ENCODE results near the gene PDIA3. TPM values are rescaled to one million over a fixed set of nuclear protein-coding genes. Genes with fewer than 3 reads are reported as not detected.

Gene PDIA3
- total RNA-seq, 1 experiment from 2014 or later, result 421 TPM

- H3K4me1 ChIP-seq (ENCODE audit: insufficient read depth, low read length, poor library complexity, severe bottlenecking), result peaks cover 17% of the 10 kb centered on the region
- DNase-seq (ENCODE audit: low spot score), result peak; percentile 35
- H3K9me3 ChIP-seq (ENCODE audit: low read depth, low read length, poor library complexity, severe bottlenecking), result no peaks in the 10 kb centered on the region
- no peak overlapping the region for H3K27ac ChIP-seq (ENCODE audit: low read depth, low read length, poor library complexity, severe bottlenecking)
- CTCF ChIA-PET, result interaction anchor here (0.7 kb wide), 1 partner anchor 24 kb away, joined by 3 read pairs; no protein-coding TSS in a partner anchor
- H3K36me3 ChIP-seq (ENCODE audit: insufficient read depth, low read length, poor library complexity, severe bottlenecking), result peaks cover 22% of the 10 kb centered on the region
- H3K4me3 ChIP-seq (ENCODE audit: low read depth, low read length, poor library complexity, severe bottlenecking), result peak overlapping the region; percentile 82
- no TSS peak for BruUV-seq (replicated peaks)
- H3K27me3 ChIP-seq (replicated peaks; ENCODE audit: insufficient read depth, low read depth, low read length, poor library complexity), result no peaks in the 10 kb centered on the region
- intact Hi-C loops (cut with micrococcal nuclease; ENCODE audit: unreplicated experiment), result loop anchor here (10.0 kb wide), 1 partner anchor 344 kb away; no protein-coding TSS in a partner anchor
- POLR2A ChIA-PET (ENCODE audit: low non-redundant PET), result no interaction called here
- no peak for TF ChIP-seq CTCF (conservative IDR thresholded peaks at IDR 0.05; ENCODE audit: low read depth, low read length)
- no peak for TF ChIP-seq EZH2 (IDR thresholded peaks at IDR 0.05; ENCODE audit: borderline replicate concordance, low read depth, low read length, poor library complexity, severe bottlenecking)
Observed at GRCh38 chr15:43748376-43748775, 2.1 kb downstream of the PDIA3 start.

GRCh38 chr15:43749690-43750345, 3.6 kb downstream of the PDIA3 start:
- H3K27me3 ChIP-seq (replicated peaks; ENCODE audit: insufficient read depth, low read depth, low read length, poor library complexity), result no peaks in the 10 kb centered on the region
- ChIA-PET CTCF (no interaction called here), POLR2A (ENCODE audit: low non-redundant PET) (no interaction called here)
- TF ChIP-seq CTCF (conservative IDR thresholded peaks at IDR 0.05; ENCODE audit: low read depth, low read length) (no peak), EZH2 (IDR thresholded peaks at IDR 0.05; ENCODE audit: borderline replicate concordance, low read depth, low read length, poor library complexity, severe bottlenecking) (no peak)
- BruUV-seq (replicated peaks), result no TSS peak
- peaks cover 37% of the 10 kb centered on the region for H3K36me3 ChIP-seq (ENCODE audit: insufficient read depth, low read length, poor library complexity, severe bottlenecking)
- intact Hi-C loops (cut with micrococcal nuclease; ENCODE audit: unreplicated experiment), result loop anchor here (10.0 kb wide), 1 partner anchor 345 kb away; no protein-coding TSS in a partner anchor
- peaks cover 17% of the 10 kb centered on the region for H3K4me1 ChIP-seq (ENCODE audit: insufficient read depth, low read length, poor library complexity, severe bottlenecking)
- no peak overlapping the region for H3K4me3 ChIP-seq (ENCODE audit: low read depth, low read length, poor library complexity, severe bottlenecking)
- no peak overlapping the region for H3K27ac ChIP-seq (ENCODE audit: low read depth, low read length, poor library complexity, severe bottlenecking)
- DNase-seq (ENCODE audit: low spot score), result no peak
- H3K9me3 ChIP-seq (ENCODE audit: low read depth, low read length, poor library complexity, severe bottlenecking), result no peaks in the 10 kb centered on the region

GRCh38 chr15:43751885-43752284, 5.6 kb downstream of the PDIA3 start:
- peaks cover 57% of the 10 kb centered on the region for H3K36me3 ChIP-seq (ENCODE audit: insufficient read depth, low read length, poor library complexity, severe bottlenecking)
- CTCF ChIA-PET, result no interaction called here

More at GRCh38 chr15:43751885-43752284, 5.6 kb downstream of the PDIA3 start:
- Histone ChIP-seq H3K9me3 (ENCODE audit: low read depth, low read length, poor library complexity, severe bottlenecking) (no peaks in the 10 kb centered on the region), H3K4me3 (ENCODE audit: low read depth, low read length, poor library complexity, severe bottlenecking) (no peak overlapping the region), H3K27me3 (replicated peaks; ENCODE audit: insufficient read depth, low read depth, low read length, poor library complexity) (no peaks in the 10 kb centered on the region), H3K4me1 (ENCODE audit: insufficient read depth, low read length, poor library complexity, severe bottlenecking) (peaks cover 17% of the 10 kb centered on the region), H3K27ac (ENCODE audit: low read depth, low read length, poor library complexity, severe bottlenecking) (no peak overlapping the region)
- POLR2A ChIA-PET (ENCODE audit: low non-redundant PET), result no interaction called here
- intact Hi-C loops (cut with micrococcal nuclease; ENCODE audit: unreplicated experiment), result no loop called here
- no peak for DNase-seq (ENCODE audit: low spot score)
- TF ChIP-seq EZH2 (IDR thresholded peaks at IDR 0.05; ENCODE audit: borderline replicate concordance, low read depth, low read length, poor library complexity, severe bottlenecking), result no peak
- no peak for TF ChIP-seq CTCF (conservative IDR thresholded peaks at IDR 0.05; ENCODE audit: low read depth, low read length)
- BruUV-seq (replicated peaks), result no TSS peak
